22Rv1 (cell line): Measurements from ENCODE around the gene DIP2A.

ENCODE experiments used
- CTCF ChIP-seq: fragments of 450-650 bp; IDR thresholded peaks from 2 replicates; pipeline ENCODE4 v1.5.1; 2017; ENCODE audit warnings: mild to moderate bottlenecking
- ZFX ChIP-seq: fragments of 450-650 bp; IDR thresholded peaks from 2 replicates; pipeline ENCODE4 v1.6.1; 2017; ENCODE audit warnings: antibody characterized with exemption, borderline replicate concordance

GRCh38 chr21:46517361-46517760 is 58.7 kb downstream of the DIP2A start:
- no peak for TF ChIP-seq CTCF
- TF ChIP-seq ZFX = no peak
